NCI-H1694 (cell line): ENCODE measurements around the gene CCDC102A.
A peak's percentile ranks its signal among the peaks of the same experiment; 100 is the strongest.

ENCODE experiments used
- DNase-seq: peaks from one replicate; lab custom pipeline; 2025; lab: John Stamatoyannopoulos, UW

The CCDC102A gene

DNA sequence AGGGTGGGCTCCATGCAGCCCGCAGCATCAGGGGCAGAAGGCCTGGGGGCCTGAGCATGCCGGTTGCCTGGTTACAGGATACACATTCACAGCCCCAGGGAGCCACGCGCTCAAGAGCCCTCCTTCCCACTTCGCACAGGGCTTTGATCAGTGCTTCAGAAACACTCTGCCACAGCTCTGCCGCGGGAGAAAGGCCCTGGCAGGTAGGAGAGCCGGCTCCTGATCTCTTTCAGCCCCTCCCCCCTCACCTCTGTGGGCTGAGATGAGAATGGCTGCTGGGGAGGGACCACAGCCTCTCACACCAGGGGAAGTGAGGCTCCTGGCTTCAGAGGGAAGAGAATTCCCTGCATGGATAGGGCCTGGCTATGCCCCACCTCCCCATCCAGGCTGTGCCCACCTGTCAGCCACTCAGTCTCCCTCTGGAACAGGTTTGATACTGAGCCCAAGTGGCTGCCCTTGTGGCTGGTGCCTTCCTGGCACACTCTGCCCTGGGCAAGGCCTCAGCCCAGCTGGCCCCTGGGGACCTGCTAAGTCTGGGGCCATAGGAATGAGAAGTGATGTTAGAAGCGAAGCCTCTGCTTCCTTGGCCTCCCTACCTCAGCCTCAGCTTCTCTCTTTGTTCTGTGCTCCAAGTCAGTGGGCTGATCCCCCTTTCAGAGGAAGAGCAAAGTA, 58.7 kb downstream of the CCDC102A start:
- DNase-seq: no peak

DNA sequence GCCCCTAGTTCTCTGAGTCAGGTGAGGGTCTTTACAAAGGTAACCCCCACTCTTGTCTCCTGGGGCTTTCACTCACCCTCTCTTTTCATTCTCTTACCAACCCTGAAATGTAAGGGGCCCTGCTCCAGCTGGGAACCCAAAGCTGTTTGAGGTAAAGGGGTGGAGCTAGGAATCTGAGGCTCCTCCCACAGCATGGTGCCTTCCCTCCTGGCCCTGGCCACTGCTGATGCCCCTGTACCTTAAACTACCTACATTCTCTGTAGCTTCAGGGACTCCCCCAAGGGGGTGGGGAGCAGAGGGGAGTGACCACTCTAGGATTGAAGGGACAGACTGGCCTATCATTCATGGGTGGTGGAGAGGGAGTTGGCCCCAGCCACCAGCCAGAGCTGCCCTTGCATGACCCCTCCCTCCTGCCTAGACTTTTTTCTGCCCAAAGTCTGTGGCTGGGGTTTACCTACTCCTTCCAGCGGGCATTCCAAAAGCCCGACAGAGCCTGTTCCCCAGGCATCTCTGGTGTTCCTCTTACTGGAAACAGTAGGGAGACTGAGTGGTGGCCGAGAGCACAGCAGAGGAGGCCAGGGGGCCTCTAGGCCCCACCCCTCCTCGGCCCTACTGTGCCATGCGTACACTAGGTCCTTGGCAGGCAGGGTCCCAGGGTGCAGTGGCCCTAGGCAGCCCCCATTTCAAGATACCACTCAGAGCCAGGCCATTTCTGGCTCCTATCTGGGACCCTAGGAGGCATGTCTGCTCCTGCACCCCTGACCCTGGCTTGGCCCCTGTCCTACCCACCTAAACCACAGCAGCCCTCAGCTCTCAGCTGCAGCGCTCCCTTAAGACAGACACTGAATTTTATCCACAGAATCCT, 59.6 kb downstream of the CCDC102A start:
- DNase-seq: no peak

DNA sequence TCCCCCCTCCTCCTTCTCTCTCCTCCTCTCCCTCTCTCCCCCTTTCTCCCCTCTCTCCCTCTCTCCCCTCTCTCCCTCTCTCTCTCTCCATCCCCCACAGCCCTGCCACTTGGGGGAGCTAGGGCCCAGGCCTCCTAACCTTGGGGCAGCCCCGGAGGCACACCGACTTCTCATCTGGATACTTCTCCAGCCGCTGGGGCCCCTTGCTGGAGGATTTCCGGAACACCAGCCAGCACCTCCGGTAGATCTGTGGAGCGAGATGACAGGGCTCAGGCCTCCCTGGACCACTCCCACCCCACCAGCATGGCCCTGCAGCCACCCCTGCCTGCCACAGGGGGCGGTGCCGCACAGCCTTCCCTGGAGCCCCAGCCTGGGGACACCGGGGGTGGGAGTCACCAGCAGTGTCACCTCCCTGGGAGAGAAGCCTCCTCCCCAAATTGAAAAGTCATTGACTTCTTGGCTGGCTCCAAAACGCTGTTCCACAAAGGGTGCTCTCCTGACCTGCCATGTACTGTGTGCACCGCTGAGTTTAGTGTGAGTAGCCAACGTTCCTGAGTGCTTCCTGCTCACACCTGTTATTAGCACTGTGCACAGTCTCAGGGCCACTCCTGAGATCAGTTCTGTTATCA, 60.5 kb downstream of the CCDC102A start:
- no peak for DNase-seq

DNA sequence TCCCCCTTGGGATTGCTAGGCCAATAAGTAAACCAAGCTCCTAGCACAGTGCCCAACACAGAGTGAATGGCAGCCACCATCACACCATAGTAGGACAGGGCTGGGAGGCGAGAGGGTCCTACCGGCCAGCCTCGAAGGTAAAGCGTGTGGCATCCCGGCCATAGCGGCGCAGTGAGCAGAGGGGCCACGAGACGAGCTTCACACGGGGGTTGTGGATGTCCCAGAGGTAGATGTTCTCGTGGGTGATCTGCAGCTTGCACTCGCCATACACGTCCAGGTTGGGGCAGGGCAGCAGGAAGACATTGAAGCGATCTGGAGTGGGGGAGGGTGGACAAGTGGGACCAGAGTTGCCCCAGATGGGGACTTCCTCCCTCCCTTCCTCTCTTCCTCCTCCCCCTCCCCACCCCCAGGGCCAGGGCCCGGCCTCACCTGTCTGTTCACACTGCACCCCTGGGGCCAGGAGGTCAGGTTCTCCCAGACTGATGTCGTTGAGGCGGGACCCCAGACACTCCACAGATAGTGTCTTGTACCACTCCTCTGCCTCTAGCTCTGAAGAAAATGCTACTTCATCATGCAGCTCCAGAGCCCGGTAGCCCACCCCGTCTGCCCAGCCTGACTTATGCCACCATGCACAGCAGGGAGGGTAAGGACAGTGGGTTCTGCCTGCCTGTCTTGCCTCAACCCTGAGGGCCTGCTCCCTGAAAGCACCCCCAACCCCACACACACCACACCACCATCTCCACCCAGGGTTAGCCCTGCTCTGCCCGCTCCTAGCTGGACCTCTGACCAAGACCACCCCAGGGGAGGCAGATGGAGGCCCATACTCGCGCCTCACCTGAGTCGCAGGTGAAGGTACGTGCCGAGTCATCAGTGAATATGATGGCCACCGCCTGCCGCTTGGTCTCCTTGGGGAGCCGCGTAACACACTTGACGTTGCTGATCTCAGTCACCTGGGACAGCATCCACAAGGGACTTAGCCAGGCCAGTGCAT, 61.4 kb downstream of the CCDC102A start:
- no peak for DNase-seq

DNA sequence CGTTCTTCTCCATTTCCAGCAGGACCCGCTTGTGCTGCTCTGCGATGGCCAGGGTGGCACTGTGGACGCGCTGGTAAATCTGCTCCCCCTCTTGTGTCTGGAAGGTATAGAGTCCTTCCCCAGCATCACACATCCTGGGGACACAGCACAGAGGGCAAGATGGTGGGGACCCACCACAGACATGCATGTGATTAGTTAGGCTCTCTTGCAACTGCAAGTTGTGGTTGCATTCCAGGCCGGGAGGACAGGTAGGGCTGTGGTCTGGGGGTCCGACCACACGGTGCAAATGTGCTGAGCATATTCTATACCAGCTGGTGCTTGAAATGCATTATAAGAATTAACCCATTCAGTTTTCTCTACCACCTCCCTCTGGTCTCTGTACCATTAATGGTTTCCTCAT, 62.5 kb downstream of the CCDC102A start:
- no peak for DNase-seq

DNA sequence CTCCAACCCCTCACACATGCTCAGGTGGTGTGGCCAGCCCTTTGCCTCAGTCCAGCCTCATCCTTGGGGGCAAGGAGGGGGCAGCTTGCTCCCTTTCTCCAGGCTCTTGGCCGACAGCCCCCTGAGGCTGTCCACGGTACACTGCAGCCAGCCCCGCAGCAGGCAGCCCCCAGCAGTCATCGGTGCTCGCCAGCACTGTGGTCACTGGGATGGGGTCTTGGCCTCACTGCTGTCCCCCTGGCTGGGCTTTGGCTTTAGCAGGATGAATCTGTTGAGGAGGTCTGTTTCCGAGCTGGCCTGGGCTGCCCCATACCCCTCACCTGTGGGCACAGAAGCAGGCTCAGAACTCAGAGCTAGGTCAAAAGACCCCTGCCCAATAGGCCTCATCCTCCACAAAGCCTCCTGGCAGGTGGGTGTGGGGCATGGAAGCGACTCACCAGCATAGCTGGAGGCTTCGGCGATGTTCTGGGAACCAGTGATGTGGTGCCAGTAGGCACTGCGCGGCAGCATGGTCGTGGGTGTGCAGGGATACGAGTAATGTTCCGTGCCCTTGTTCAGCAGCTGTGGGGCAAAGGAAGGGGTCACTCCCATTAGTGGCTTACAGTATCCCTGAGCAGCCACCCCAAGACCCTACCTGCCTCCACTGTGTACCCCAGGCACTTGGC, 63.1 kb downstream of the CCDC102A start:
- no peak for DNase-seq

DNA sequence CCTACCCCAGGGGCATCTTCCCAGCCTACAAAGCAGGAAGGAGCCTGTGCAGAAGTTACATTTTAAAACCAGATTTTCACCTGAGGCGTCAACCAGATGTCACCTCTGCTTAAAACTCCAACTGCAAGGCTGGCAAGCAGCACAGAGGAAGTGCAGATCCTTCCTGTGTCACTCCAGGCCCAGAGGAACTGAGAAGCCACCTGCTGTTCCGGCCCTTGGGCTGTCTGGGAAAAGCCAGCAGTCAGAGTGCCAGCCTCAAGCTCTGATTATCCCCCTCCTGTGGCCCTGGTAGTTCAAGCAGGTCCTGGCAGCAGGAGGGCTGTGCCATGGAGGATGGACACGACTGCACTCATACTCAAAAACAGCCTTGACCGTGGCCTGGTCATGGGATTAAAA, 63.7 kb downstream of the CCDC102A start:
- DNase-seq: no peak

DNA sequence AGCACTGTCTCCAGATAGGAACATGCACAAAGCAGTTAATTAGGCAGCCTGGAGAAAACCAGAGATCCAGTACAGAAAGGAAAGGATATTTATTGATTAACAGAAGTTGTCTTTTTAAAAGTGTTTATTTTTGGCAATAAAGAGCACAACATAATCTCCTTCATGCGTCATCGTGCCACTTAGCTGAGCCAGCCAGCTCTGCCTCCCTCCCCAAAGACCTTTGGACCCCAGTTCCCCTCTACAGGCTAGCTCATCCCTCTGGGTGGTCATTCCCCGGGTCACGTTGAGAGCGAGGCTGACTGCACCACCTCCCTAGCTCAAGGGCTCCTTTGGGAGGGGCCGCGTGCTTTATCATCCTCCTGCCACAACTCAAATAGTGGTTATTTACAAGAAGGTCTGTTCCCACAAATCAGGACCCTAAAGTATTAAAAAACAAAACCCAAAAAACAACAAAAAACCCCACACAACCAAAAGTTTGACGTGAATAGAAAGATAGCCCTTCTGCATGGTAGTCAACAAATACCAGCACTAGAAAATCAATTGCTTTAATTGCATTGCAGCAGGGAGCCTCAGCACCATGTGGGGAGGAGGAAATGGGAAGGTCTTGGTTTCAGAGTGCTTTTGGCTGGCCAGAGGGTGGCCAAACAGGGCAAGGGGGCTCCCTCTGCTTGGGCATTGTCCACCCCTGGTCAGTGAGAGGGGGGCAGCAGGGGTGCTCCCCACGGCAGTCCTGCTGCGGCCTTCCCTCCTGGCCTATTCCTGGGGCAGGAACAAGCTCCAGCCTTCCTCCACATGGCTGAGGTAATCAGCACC, 64.3 kb downstream of the CCDC102A start:
- no peak for DNase-seq

DNA sequence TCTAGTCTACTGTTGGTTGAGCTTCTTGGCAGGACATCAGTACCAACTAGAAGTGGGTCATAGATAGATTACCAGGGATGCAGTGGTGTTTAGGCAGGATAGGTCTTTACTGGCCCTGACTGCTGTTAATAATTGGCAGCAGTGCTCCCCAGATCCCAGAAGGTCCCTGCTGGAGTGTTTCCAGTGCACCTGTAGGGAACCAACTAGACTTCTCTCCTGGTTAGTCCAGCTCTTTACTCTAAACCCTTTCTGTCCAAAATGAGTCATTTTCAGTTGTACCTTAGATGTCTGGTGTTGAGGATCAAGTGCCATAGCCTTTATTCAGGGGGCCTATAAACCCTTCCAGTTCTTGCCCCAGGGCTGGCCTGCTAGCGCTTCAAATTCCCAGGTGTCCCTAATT, 65.2 kb downstream of the CCDC102A start:
- DNase-seq: no peak

DNA sequence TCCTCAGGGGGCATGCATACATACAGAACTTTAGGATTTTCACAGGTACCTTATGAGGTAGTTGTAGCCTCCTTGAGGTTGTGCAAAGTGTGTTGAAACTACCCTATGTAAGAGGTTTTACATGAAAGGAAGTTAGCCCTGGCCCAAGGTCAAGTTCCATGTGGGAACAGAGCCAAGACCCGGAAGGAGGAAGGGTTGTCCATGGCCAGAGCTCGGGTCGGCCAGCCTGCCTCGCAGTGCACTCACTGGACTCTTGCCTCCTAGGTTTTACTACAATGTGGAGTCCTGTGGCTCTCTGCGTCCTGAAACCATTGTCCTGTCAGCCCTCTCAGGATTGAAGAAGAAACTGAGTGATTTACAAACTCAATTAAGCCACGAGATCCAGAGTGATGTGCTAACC, 65.7 kb downstream of the CCDC102A start:
- DNase-seq: no peak

DNA sequence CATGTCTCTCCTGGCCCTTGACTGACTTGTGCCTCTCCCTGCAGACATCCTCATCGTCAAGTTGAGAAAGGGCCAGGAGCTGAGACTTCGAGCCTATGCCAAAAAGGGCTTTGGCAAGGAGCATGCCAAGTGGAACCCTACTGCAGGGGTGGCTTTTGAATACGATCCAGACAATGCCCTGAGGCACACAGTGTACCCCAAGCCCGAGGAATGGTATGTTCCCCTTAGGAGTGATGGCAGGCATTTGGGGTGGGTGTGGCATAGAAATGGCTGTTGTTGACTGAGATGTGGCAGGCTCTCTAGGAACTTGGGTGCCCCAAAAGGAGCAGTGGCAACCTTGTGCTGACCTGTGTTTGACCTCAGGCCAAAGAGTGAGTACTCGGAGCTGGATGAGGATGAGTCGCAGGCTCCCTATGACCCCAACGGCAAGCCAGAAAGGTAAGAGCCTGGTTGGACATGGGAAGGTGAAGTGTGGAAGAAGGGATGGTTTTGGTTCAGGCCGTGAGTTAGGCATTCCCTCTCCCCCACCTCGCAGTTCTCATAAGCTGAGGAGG, 66.4 kb downstream of the CCDC102A start:
- no peak for DNase-seq

DNA sequence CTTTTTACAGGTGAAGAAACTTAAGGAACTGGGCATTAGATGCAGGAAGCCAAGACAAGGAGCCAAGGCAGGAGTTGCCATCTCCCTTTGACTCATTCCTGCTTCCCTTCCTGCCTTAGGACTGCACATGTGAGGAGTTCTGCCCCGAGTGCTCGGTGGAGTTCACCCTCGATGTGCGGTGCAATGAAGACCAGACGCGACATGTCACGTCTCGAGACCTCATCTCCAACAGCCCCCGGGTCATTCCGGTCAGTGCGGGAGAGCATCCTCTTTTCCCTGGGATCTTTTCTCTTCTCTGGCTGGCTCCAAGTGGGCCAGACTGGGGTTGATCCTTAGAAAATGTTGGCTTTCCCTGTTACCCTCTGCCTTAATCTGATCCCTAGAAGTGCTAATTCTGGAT, 67.3 kb downstream of the CCDC102A start:
- DNase-seq: no peak

DNA sequence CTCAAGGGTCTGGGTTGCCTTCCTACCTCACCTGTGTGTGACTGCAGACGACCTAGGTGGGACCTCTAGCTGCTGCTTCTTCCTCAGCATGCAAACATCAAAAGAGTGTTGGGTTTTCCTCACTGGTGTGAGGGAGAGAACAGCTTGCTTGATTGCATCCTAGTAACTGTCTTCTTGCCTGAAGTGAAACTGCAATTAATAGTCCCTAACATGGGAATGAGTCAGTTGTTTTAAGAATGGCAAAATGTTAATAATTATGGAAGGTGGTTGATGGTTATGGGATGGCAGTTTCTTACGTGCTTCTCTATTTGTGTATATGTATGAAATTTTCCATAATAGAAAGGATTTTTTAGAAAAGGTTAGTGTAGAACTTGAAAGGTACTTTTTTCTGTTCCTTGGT, 68.0 kb downstream of the CCDC102A start:
- no peak for DNase-seq

DNA sequence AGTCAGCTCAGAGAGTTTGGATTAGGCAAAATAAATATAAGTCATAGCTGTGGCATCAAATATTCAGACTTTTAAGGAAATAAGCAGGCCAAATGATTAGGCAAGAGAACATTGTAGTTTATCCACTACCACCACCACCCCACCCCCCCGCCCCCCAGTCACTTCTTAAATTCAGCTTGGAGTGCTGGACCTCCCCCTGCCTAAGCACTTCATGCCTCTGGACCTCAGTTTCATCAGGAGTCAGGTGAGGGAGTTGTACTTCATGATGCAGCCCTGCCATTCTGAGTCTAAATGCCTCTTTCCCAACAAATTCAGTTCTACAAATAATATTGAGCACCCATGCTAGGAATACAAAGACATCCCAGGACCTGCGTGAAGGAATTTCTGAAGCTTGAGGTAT, 71.8 kb downstream of the CCDC102A start:
- no peak for DNase-seq

DNA sequence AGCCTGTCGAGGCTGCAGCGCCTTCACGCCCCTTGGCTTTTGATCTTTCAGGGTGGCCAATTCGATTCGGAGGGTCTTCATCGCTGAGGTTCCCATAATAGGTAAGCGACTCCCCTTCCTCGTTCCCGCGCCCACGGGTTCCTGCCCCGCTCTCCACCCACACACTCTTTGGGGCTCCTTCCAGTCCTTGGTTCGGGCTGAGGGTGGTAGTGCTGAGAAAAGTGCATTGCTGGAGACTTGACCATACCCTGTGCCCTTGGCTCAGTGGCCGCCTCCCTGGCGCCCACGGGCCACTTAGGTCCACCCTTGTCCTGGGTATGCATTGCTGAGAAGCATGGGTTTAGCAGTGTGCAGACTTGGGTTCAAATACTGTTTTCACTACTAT, 73.4 kb downstream of the CCDC102A start:
- no peak for DNase-seq

DNA sequence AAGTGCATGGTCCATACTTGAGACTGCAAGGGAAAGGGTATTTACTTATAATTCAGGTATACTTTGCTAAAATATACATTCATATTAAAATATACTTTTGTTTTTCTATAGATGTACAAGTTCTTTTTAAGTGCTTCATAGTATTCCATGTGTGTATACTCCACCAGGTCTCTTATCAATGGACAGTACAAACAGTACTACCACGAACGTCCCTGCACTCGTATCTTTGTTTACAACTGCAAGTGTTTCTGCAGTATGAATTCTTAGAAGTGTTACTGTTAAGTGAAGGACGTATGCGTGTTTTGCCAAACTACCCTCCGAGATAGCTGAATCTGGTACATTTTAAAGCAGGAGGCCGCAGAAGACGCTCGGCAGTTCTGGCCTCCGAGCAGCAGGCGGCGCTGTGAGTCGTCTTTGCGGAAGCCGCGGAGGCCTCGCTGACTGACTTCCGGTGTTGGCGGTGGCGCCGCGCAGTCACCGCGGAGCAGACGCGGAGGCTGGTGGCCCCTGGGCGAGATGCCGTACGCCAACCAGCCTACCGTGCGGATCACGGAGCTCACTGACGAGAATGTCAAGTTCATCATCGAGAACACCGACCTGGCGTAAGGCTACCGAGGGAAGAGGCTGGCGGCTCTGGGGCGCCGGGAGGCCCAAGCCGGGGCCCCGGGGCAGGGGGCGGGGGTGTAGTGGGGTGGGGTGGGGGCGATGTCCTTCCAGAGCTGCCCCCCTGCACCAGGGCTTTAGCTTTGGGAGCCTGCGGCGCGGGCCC, 74.0 kb downstream of the CCDC102A start, which contains the start of gene POLR2C:
Gene POLR2C, plus strand, starts transcription at position 471 of the 769 bp plus-strand sequence. Its CDS starts 46 bp downstream, at position 517.
- DNase-seq: peak; percentile 44
